A673 (cell line): ENCODE data around the gene CACNA1G. TPM values are rescaled to one million over a fixed set of nuclear protein-coding genes. Genes with fewer than 3 reads are reported as not detected.

Source experiments
- BruUV-seq: library from RNA; stranded (reverse); fragments of 400-500 nt; replicated peaks from 2 replicates; lab custom pipeline; 2021; lab: Mats Ljungman, UMichigan
- CTCF ChIA-PET: fragments of 300-600 bp; sonication (Branson Sonifier 250); formaldehyde crosslinking; loops from one replicate; lab custom pipeline; 2022; ENCODE audit warnings: antibody characterized with exemption; lab: Charles Lee
- POLR2A ChIA-PET: fragments of 300-600 bp; sonication (Branson Sonifier 250); formaldehyde crosslinking; loops from one replicate; lab custom pipeline; 2022; ENCODE audit warnings: antibody characterized with exemption; ENCODE audit not compliant: low non-redundant PET; lab: Charles Lee
- DNase-seq: peaks from one replicate; pipeline ENCODE4 v3.0.0-alpha.2; 2015; ENCODE audit warnings: low spot score
- H3K27ac ChIP-seq: fragments of 200-600 bp; sonication (generic); 2 replicates; pipeline ENCODE4 v1.5.1; 2016; ENCODE audit warnings: mixed run types, low read depth, mild to moderate bottlenecking, mixed read lengths, antibody characterized with exemption, low read length; ENCODE audit not compliant: poor library complexity, severe bottlenecking
- H3K27me3 ChIP-seq: fragments of 200-600 bp; sonication (generic); replicated peaks from 2 replicates; pipeline ENCODE4 v1.6.1; 2017; ENCODE audit warnings: mixed run types, low read depth, mild to moderate bottlenecking, mixed read lengths, antibody characterized with exemption, low read length; ENCODE audit not compliant: insufficient read depth, poor library complexity
- H3K36me3 ChIP-seq: fragments of 200-600 bp; sonication (generic); 2 replicates; pipeline ENCODE4 v1.6.1; 2016; ENCODE audit warnings: mixed run types, mild to moderate bottlenecking, mixed read lengths, antibody characterized with exemption, low read length; ENCODE audit not compliant: insufficient read depth, poor library complexity, severe bottlenecking
- H3K4me1 ChIP-seq: fragments of 200-600 bp; sonication (generic); 2 replicates; pipeline ENCODE4 v1.6.1; 2017; ENCODE audit warnings: mixed run types, mild to moderate bottlenecking, mixed read lengths, antibody characterized with exemption, low read length; ENCODE audit not compliant: insufficient read depth, poor library complexity, severe bottlenecking
- H3K4me3 ChIP-seq: fragments of 200-600 bp; sonication (generic); 2 replicates; pipeline ENCODE4 v1.5.1; 2016; ENCODE audit warnings: low read depth, mixed run types, mild to moderate bottlenecking, mixed read lengths, low read length; ENCODE audit not compliant: poor library complexity, severe bottlenecking
- H3K9me3 ChIP-seq: fragments of 200-600 bp; sonication (generic); 2 replicates; pipeline ENCODE4 v1.6.1; 2016; ENCODE audit warnings: mixed run types, low read depth, mild to moderate bottlenecking, mixed read lengths, antibody characterized with exemption, low read length; ENCODE audit not compliant: poor library complexity, severe bottlenecking
- CTCF ChIP-seq: fragments of 300-800, 200-600 bp; sonication (generic); conservative IDR thresholded peaks from 2 replicates; pipeline ENCODE4 v1.5.1; 2017; ENCODE audit warnings: low read depth, mild to moderate bottlenecking, antibody characterized with exemption, low read length, moderate library complexity, mixed read lengths
- EZH2 ChIP-seq: fragments of 200-600 bp; sonication (generic); IDR thresholded peaks from 2 replicates; pipeline ENCODE4 v1.6.1; 2017; ENCODE audit warnings: borderline replicate concordance, low read depth, mild to moderate bottlenecking, mixed read lengths, antibody characterized with exemption, low read length; ENCODE audit not compliant: poor library complexity, severe bottlenecking
- intact Hi-C: fragments of 100-400 bp; cut with micrococcal nuclease; formaldehyde crosslinking; loops from one replicate; pipeline ENCODE4 v1.10.0; 2022; ENCODE audit not compliant: unreplicated experiment
- total RNA-seq: library from RNA; stranded (reverse); gene quantifications from 2 replicates; pipeline ENCODE4 v1.2.3, GENCODE V29; 2021

The CACNA1G gene
- total RNA-seq, 1 experiment from 2014 or later, result 7.1 TPM

GRCh38 chr17:50631195-50631907 lies 70.8 kb downstream of the CACNA1G start:
- POLR2A ChIA-PET, result no interaction called here
- no peak for TF ChIP-seq EZH2
- TF ChIP-seq CTCF, result no peak
- H3K4me1 ChIP-seq, result peaks cover 28% of the 10 kb centered on the region
- peak; percentile 50 for DNase-seq
- intact Hi-C loops, result no loop called here
- H3K27me3 ChIP-seq, result no peaks in the 10 kb centered on the region
- H3K4me3 ChIP-seq, result no peak overlapping the region
- no peak overlapping the region for H3K27ac ChIP-seq
- no peaks in the 10 kb centered on the region for H3K9me3 ChIP-seq
- no peaks in the 10 kb centered on the region for H3K36me3 ChIP-seq
- CTCF ChIA-PET, result interaction anchor here (0.7 to 0.9 kb wide), 2 partner anchors 10 to 14 kb away, joined by 3 read pairs; no protein-coding TSS in a partner anchor
- no TSS peak for BruUV-seq

- DNase-seq, result no peak
- intact Hi-C loops, result no loop called here
- no peak for TF ChIP-seq CTCF
- no peak for TF ChIP-seq EZH2
- Histone ChIP-seq H3K9me3 (no peaks in the 10 kb centered on the region), H3K4me3 (no peak overlapping the region), H3K27me3 (no peaks in the 10 kb centered on the region), H3K36me3 (no peaks in the 10 kb centered on the region), H3K27ac (no peak overlapping the region), H3K4me1 (peaks cover 28% of the 10 kb centered on the region)
- no TSS peak for BruUV-seq
- CTCF ChIA-PET, result interaction anchor here (0.7 to 0.8 kb wide), 2 partner anchors 15 to 21 kb away, joined by 3 to 6 read pairs; no protein-coding TSS in a partner anchor
- POLR2A ChIA-PET, result no interaction called here
Observed at GRCh38 chr17:50631908-50632571, 71.5 kb downstream of the CACNA1G start.

- CTCF ChIA-PET, result interaction anchor here (0.8 kb wide), 1 partner anchor 21 kb away, joined by 6 read pairs; no protein-coding TSS in a partner anchor
- no peak for DNase-seq
- intact Hi-C loops, result no loop called here
- H3K27me3 ChIP-seq, result no peaks in the 10 kb centered on the region
- TF ChIP-seq EZH2 (no peak), CTCF (no peak)
- H3K4me1 ChIP-seq, result peaks cover 24% of the 10 kb centered on the region
- POLR2A ChIA-PET, result no interaction called here
- no peaks in the 10 kb centered on the region for H3K9me3 ChIP-seq
- H3K36me3 ChIP-seq, result no peaks in the 10 kb centered on the region
- no peak overlapping the region for H3K27ac ChIP-seq
- H3K4me3 ChIP-seq, result no peak overlapping the region
- no TSS peak for BruUV-seq
Observed at GRCh38 chr17:50632637-50633036, 72.1 kb downstream of the CACNA1G start.
